ENCODE measurements around the gene FHOD1. TPM values are rescaled to one million over a fixed set of nuclear protein-coding genes. Genes with fewer than 3 reads are reported as not detected.

The FHOD1 gene
- total and polyA plus RNA-seq, 9 of the 15 experiments (the other 6 are each of a cell fraction or from before 2014, with no cell fraction given): 18.7 to 126 (median 32.3) TPM

DNA sequence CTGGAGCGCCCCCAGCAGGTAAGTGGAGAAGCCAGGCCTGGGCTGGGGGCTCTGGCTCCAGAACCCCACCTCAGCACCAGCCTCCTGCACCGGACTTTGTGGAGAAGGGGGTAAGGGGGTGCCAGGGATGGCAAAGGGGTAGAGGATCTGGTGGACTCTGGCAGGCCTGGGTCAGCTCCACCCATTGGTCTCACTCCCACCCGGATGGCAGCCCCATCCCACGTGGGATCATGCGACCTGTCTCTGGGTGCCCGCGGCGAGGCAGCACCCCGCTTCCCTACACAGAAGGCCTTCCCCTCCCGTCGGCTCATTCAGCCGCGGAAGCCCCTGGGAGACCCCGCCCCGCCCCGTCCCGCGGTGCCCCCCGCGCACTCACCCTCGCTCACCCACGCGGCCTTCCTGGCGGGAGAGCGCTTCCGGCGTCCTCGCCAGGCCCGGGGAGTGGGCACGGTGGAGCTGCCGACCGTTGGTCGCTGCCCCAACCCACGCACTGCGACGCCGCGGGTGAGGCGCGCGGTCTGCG is 31.6 kb upstream of the FHOD1 start (continued):
- no peak for TF ChIP-seq SIX5 (IDR thresholded peaks at IDR 0.05; ENCODE audit: borderline replicate concordance in 1 of 2, insufficient read depth in 1 of 2, low read depth in 1 of 2, low read length in 2 of 2)
- TF ChIP-seq JUN (IDR thresholded peaks at IDR 0.05; ENCODE audit: borderline replicate concordance, low read depth, low read length): no peak; the same call in 1 of the 2 replicates
- peak; percentile 59; the same call in 1 of the 2 replicates for TF ChIP-seq JUN (CRISPR knock-in tag; IDR thresholded peaks at IDR 0.05; ENCODE audit: borderline replicate concordance)
- TF ChIP-seq ELF2 (CRISPR knock-in tag; IDR thresholded peaks at IDR 0.05): no peak
- peak; percentile 72 to 85 (median 81) for TF ChIP-seq CTCF (IDR thresholded peaks at IDR 0.05 in 2 of 3, conservative IDR thresholded peaks at IDR 0.05 in 1 of 3; ENCODE audit: insufficient read depth in 2 of 3, low read depth in 1 of 3, low read length in 3 of 3)
- TF ChIP-seq LEF1 (IDR thresholded peaks at IDR 0.05): no peak
- TF ChIP-seq, protein P1, sequence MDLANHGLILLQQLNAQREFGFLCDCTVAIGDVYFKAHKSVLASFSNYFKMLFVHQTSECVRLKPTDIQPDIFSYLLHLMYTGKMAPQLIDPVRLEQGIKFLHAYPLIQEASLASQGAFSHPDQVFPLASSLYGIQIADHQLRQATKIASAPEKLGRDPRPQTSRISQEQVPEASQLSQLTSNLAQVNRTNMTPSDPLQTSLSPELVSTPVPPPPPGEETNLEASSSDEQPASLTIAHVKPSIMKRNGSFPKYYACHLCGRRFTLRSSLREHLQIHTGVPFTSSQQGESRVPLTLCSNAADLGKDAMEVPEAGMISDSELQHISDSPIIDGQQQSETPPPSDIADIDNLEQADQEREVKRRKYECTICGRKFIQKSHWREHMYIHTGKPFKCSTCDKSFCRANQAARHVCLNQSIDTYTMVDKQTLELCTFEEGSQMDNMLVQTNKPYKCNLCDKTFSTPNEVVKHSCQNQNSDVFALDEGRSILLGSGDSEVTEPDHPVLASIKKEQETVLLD (IDR thresholded peaks at IDR 0.05): peak; percentile 78; the same call in 1 of the 2 replicates
- 0 out of 2 replicates have a peak, but pooled peaks have one; percentile 47 for TF ChIP-seq SMARCE1 (IDR thresholded peaks at IDR 0.05)
- TF ChIP-seq ELF1 (tag; IDR thresholded peaks at IDR 0.05): peak; percentile 72; the same call in 1 of the 2 replicates
- TF ChIP-seq MAZ (CRISPR knock-in tag; conservative IDR thresholded peaks at IDR 0.05 in 1 of 2, IDR thresholded peaks at IDR 0.05 in 1 of 2): peak; percentile 37 to 68; a peak in 3 of 4 replicates
- TF ChIP-seq USF2 (CRISPR knock-in tag; IDR thresholded peaks at IDR 0.05): peak; percentile 41; the same call in 1 of the 2 replicates
- TF ChIP-seq E2F6 (IDR thresholded peaks at IDR 0.05; ENCODE audit: borderline replicate concordance in 1 of 2, extremely low read depth in 1 of 2, insufficient read depth in 1 of 2, insufficient read length in 1 of 2, low read depth in 1 of 2, low read length in 1 of 2, poor library complexity in 1 of 2, severe bottlenecking in 1 of 2): peak; percentile 45 to 62
- 0 out of 2 replicates have a peak, but pooled peaks have one; percentile 1 for TF ChIP-seq CC2D1A (IDR thresholded peaks at IDR 0.05)
- no peak for TF ChIP-seq ZNF175 (CRISPR knock-in tag; IDR thresholded peaks at IDR 0.05; ENCODE audit: low read depth)
- TF ChIP-seq SMAD4 (CRISPR knock-in tag; conservative IDR thresholded peaks at IDR 0.05): 0 out of 2 replicates have a peak, but pooled peaks have one; percentile 8
- TF ChIP-seq, protein P2, sequence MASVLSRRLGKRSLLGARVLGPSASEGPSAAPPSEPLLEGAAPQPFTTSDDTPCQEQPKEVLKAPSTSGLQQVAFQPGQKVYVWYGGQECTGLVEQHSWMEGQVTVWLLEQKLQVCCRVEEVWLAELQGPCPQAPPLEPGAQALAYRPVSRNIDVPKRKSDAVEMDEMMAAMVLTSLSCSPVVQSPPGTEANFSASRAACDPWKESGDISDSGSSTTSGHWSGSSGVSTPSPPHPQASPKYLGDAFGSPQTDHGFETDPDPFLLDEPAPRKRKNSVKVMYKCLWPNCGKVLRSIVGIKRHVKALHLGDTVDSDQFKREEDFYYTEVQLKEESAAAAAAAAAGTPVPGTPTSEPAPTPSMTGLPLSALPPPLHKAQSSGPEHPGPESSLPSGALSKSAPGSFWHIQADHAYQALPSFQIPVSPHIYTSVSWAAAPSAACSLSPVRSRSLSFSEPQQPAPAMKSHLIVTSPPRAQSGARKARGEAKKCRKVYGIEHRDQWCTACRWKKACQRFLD (CRISPR knock-in tag; IDR thresholded peaks at IDR 0.05): peak; percentile 24; the same call in 1 of the 2 replicates

Measured in K562 (cell line).